ENCODE results near the gene SLC6A1. TPM values are rescaled to one million over a fixed set of nuclear protein-coding genes. Genes with fewer than 3 reads are reported as not detected.
"Not testable (repeated sequence)": the region's sequence is repeated elsewhere in the genome, so short reads cannot be mapped to it uniquely, and the experiment has no call there.

The SLC6A1 gene
- total RNA-seq, 1 donor from 2014 or later = not detected

GRCh38 chr3:11059799-11060115, 67.2 kb downstream of the SLC6A1 start:
- DNase-seq (ENCODE audit: low read depth) = no peak

DNA sequence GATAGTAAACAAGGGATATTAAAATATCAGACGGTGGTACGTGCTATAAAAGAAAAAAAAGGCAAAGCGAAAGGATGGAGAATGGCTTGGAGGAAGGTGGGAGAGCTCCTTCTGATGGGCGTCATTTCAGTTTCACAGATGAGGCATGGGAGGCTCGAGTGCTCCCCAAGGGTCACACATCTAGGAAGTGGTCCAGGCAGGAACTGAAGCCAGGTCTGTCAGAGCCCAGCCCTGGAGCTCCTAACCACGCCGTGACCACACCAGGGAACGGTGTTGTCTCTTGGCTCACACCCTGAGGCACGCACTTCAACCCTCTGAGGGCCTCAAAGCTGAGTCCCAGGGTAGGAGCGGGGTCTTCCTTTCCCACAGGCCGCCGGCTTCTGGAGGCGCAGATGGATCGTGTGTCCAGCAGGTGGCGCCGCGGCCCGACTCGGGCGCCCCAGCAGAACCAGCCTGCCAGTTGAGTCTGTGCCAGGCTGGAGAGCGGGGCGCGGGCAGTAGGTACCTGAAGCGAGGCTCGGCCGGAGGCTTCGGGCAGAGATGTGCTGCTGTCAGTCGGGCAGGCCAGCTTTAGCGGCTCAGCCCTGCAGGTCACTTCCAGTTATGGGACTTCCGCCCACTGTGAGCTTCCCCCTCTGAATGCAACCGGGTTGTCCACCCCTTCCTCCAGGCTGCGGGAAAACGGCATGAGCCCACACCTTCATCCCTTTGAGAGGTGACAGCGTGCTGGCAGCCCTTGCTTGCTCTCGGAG, 68.1 kb downstream of the SLC6A1 start:
- peak; percentile 29 for DNase-seq (ENCODE audit: low read depth)

GRCh38 chr3:11061268-11061871, 68.8 kb downstream of the SLC6A1 start:
- not testable (repeated sequence) for DNase-seq (ENCODE audit: low read depth)

DNA sequence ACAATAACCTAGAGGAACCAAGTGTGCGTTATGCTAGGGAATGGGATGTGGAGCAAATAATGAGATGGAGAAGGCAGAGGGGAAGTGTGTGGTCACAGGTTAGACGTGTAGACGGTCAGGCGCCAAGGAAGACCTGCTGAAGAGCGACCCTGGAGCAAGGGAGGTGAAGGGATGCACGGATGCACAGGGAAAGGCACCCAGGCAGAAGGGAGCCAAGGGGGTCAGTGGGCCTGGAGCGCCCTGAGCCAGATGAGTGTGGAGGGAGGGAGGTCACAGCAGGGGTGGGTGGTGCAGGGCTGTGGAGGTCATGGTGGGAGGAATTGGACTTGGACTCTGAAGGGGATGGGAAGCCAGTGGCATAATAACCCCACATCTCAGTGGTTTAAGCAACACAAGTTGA, 70.2 kb downstream of the SLC6A1 start:
- no peak for DNase-seq (ENCODE audit: low read depth)

DNA sequence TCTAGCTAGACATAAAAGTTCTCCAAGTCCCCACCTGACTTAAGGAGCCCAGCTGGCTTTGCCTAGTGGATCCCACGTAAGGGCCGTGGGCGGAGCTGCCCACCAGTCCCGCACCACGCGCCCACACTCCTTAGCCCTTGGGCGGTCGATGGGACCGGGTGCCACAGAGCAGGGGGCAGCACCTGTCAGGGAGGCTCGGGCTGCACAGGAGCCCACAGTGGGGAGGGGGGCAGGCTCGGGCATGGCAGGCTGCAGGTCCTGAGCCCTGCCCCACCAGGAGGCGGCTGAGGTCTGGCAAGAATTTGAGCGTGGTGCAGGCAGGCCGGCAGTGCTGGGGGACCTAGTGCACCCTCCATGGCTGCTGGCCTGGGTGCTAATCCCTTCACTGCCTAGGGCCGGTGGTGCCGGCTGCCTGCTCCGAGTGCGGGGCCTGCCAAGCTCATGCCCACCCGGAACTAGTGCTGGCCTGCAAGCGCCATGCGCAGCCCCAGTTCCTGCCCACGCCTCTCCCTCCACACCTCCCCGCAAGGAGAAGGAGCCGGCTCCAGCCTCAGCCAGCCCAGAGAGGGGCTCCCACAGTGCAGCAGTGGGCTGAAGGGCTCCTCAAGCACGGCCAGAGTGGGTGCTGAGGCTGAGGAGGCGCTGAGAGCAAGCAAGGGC, 78.7 kb downstream of the SLC6A1 start:
- DNase-seq (ENCODE audit: low read depth) = no peak

- DNase-seq (ENCODE audit: low read depth) = no peak
These were observed 80.1 kb downstream of the SLC6A1 start for GRCh38 chr3:11072631-11073030.

DNA sequence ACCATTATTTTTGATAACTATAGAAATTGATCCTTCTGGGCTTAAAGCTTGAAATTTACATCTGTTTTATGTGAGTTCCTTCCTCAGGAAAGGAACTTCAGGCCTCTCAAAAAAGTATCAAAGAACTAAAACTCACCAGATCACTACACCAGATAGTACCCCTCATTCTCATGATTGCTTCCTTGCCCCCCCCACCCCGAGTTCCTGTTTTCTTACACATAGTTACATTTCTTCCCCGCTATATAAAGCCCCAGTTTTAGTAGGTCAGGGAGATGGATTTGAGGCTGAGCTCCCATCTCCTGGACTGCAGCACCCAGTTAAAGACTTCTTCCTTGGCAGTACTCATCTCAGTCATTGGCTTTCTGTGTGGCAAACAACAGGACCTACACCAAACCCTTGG, 81.5 kb downstream of the SLC6A1 start:
- DNase-seq (ENCODE audit: low read depth) = no peak

- no peak for DNase-seq (ENCODE audit: low read depth)
These were observed 81.9 kb downstream of the SLC6A1 start for GRCh38 chr3:11074451-11074850.

GRCh38 chr3:11075122-11075521, 82.6 kb downstream of the SLC6A1 start:
- not testable (repeated sequence) for DNase-seq (ENCODE audit: low read depth)

DNA sequence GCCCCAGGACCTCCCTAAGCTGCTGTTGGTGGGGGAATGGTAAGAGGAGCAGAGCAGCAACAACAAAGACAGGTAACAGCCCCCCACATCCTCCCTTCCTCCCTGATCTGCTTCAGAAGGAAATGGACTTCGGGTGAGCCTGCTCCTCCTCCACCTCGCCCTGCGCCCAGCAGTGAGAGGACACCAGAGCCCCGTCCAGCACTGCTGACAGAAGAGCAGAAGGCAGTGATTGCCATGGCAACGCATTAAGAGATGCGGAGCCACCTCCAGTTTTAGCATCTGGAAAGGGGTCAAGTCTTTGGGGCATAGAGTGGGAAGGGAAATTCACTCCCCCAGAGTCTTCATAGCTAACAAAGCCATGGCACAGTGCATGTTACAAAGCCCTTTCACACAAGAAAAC, 84.2 kb downstream of the SLC6A1 start:
- DNase-seq (ENCODE audit: low read depth) = no peak

GRCh38 chr3:11077466-11077865, 84.9 kb downstream of the SLC6A1 start:
- peak; percentile 50 for DNase-seq (ENCODE audit: low read depth)

DNA sequence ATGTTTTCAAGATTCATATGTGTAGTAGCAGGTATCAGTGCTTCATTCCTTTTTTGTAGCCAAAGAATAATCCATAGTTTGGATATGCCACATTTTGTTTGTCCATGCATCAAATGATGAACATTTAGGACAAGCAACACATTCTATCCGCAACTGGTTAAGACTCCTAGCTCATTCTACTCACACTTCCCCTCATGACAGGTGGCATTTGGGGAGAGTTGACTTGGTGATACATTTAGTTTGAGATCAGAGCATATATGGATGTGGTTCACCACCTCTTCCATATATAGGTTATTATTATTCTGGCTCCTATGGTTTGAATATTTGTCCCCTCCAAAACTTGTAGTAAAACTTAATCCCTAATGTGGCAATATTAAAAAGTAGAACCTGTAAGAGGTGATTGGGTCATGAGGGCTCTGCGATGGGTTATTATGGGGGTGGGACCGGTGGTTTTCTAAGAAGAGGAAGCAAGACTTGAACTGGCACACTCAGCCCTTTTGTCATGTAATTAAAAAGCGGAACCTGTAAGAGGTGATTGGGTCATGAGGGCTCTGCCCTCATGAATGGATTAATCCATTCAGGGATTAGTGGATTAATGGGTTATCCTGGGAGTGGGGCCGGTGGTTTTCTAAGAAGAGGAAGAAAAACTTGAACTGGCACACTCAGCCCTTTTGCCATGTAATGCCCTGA, 86.4 kb downstream of the SLC6A1 start:
- DNase-seq (ENCODE audit: low read depth) = no peak

- DNase-seq (ENCODE audit: low read depth) = no peak
These were observed 87.9 kb downstream of the SLC6A1 start for GRCh38 chr3:11080492-11080891.

- no peak for DNase-seq (ENCODE audit: low read depth)
These were observed 91.5 kb downstream of the SLC6A1 start for GRCh38 chr3:11084098-11084497.

DNA sequence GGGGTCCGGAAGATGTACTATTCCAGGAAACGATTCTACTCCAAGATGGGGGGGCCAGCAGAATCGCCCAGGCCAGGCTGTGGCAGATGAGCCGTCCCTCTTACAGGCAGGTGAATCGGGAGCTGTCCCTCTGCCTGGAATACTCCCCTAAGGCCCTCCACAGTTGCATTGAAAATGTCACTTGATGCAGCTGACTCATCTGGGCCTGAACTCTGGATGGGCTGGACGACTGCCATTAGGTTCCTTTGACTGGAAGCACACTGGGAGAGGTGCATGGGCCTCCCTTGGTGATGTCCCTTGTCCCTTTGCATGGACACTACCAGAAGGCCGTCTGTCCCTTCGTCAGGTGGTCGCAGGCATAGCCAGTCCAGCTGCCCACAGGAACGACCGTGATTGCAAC, 92.1 kb downstream of the SLC6A1 start:
- no peak for DNase-seq (ENCODE audit: low read depth)

DNA sequence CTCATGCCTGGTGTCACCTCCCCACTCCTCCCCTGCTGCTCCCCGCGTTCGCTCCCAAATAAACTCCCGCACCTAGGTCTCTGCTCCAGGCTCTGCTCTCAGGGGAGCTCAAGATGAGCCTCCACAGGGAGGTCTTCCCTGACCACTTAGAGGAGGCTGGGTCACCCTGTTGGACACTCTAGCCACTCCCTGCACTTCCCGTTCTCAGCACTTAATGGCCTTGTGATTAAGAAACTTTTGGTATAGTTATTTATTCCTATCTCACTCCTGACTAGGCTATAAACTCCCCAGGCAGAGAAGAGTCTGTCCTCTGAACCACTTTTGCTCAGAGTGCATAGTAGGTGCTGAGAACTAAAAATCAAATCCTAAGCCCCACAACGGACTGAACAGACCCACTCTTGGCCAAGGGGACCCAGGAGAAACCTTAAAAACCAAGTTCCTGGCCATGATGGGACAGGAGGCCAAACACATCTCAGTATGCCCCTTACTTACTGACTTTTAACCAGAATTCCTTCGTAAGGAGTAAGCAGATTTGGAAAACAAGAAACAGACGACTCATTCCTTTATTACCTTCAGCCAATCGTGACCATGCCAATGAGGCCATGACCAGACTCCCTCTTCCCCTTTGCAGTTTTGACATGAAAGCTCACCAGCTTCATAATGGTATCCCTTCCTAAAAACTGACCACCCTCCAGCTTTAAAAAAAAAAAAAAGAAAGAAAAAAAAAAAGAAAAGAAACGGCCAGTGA, 92.7 kb downstream of the SLC6A1 start:
- DNase-seq (ENCODE audit: low read depth) = peak; percentile 67

GRCh38 chr3:11086856-11087255, 94.3 kb downstream of the SLC6A1 start:
- no peak for DNase-seq (ENCODE audit: low read depth)

GRCh38 chr3:11088066-11088465, 95.5 kb downstream of the SLC6A1 start:
- DNase-seq (ENCODE audit: low read depth) = peak; percentile 24

DNA sequence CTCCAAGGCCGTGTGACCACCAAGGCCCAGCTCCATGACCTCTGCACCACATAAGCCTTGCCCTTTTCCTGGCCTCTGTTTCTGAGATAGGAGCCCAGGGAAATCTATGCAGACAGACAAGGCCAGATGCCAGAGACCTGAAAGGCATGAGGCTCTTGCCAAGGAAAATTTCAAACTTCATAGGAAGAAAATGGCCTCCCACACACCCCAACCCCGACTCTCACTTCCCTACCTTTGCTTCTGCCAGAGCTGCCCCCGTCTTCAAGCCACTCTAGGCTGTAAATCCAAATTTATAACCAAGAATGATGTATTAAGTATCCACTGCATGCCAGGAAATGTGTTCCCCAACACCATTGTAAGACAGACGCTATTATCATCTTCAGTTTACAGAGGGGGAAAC, 96.3 kb downstream of the SLC6A1 start:
- no peak for DNase-seq (ENCODE audit: low read depth)
